ENCODE measurements around the gene PSMD10.

PSMD10 gene

GRCh38 chrX:108123591-108124366 lies 32.4 kb upstream of the PSMD10 start:
- Histone ChIP-seq H3K9me3 (ENCODE audit: control insufficient read depth in 5 of 5, low read length in 5 of 5) (no peaks in the 10 kb centered on the region), H3K36me3 (ENCODE audit: control insufficient read depth in 5 of 5, insufficient read depth in 5 of 5, low read length in 5 of 5) (peaks cover 0 to 10% (median 3%) of the 10 kb centered on the region in 5 donors), H3K27ac (ENCODE audit: low read depth, low read length) (no peak overlapping the region), H3K27me3 (ENCODE audit: control insufficient read depth in 5 of 5, insufficient read depth in 4 of 5, low read length in 5 of 5) (peaks cover 0 to 7% (median 2%) of the 10 kb centered on the region in 5 donors), H3K4me3 (ENCODE audit: low read depth in 1 of 5, low read length in 5 of 5) (no peak overlapping the region), H3K9ac (ENCODE audit: low read length in 5 of 5) (no peak overlapping the region), H3K4me1 (ENCODE audit: control insufficient read depth in 5 of 5, insufficient read depth in 5 of 5, low read length in 5 of 5) (peaks cover 0 to 4% (median 0%) of the 10 kb centered on the region in 5 donors)

- Histone ChIP-seq H3K9me3 (ENCODE audit: control insufficient read depth in 5 of 5, low read length in 5 of 5) (no peaks in the 10 kb centered on the region), H3K36me3 (ENCODE audit: control insufficient read depth in 5 of 5, insufficient read depth in 5 of 5, low read length in 5 of 5) (peaks cover 0 to 10% (median 1%) of the 10 kb centered on the region in 5 donors), H3K9ac (ENCODE audit: low read length in 5 of 5) (no peak overlapping the region), H3K27ac (ENCODE audit: low read depth, low read length) (no peak overlapping the region), H3K4me3 (ENCODE audit: low read depth in 1 of 5, low read length in 5 of 5) (no peak overlapping the region), H3K27me3 (ENCODE audit: control insufficient read depth in 5 of 5, insufficient read depth in 4 of 5, low read length in 5 of 5) (peaks cover 0 to 7% (median 2%) of the 10 kb centered on the region in 5 donors), H3K4me1 (ENCODE audit: control insufficient read depth in 5 of 5, insufficient read depth in 5 of 5, low read length in 5 of 5) (peaks cover 0 to 4% (median 0%) of the 10 kb centered on the region in 5 donors)
These were observed 31.4 kb upstream of the PSMD10 start for GRCh38 chrX:108122748-108123147.

- Histone ChIP-seq H3K9ac (ENCODE audit: low read length in 5 of 5) (no peak overlapping the region), H3K4me3 (ENCODE audit: low read depth in 1 of 5, low read length in 5 of 5) (no peak overlapping the region), H3K4me1 (ENCODE audit: control insufficient read depth in 5 of 5, insufficient read depth in 5 of 5, low read length in 5 of 5) (peaks cover 0 to 4% (median 0%) of the 10 kb centered on the region in 5 donors), H3K27me3 (ENCODE audit: control insufficient read depth in 5 of 5, insufficient read depth in 4 of 5, low read length in 5 of 5) (peaks cover 0 to 7% (median 2%) of the 10 kb centered on the region in 5 donors), H3K36me3 (ENCODE audit: control insufficient read depth in 5 of 5, insufficient read depth in 5 of 5, low read length in 5 of 5) (no peaks in the 10 kb centered on the region), H3K9me3 (ENCODE audit: control insufficient read depth in 5 of 5, low read length in 5 of 5) (no peaks in the 10 kb centered on the region), H3K27ac (ENCODE audit: low read depth, low read length) (no peak overlapping the region)
These were observed 29.9 kb upstream of the PSMD10 start for GRCh38 chrX:108121291-108121690.

DNA sequence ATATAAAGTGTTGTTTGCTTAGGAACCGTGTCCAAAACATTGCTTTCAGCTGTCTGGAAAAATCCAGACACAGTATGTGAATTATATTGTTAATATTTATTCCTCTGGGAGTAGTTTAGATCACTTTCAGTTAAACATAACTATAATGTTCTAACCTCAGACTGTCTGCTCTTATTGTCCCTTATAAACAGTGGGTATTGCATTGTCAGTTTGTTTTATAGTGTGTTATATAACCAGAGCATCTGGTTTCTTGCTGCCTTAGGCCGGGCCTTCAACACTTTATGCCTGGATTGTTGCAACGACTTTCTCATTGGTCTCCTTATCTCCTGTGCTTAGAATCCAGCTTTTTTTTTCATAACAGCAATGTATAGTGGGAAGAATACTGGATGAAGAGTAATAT lies 26.6 kb upstream of the PSMD10 start:
- H3K9me3 ChIP-seq (ENCODE audit: control insufficient read depth in 5 of 5, low read length in 5 of 5): no peaks in the 10 kb centered on the region
- H3K27me3 ChIP-seq (ENCODE audit: control insufficient read depth in 5 of 5, insufficient read depth in 4 of 5, low read length in 5 of 5): peaks cover 0 to 5% (median 3%) of the 10 kb centered on the region in 5 donors
- H3K4me3 ChIP-seq (ENCODE audit: low read depth in 1 of 5, low read length in 5 of 5): no peak overlapping the region
- H3K27ac ChIP-seq (ENCODE audit: low read depth, low read length): no peak overlapping the region
- no peak overlapping the region for H3K9ac ChIP-seq (ENCODE audit: low read length in 5 of 5)
- H3K4me1 ChIP-seq (ENCODE audit: control insufficient read depth in 5 of 5, insufficient read depth in 5 of 5, low read length in 5 of 5): peaks cover 0 to 3% (median 0%) of the 10 kb centered on the region in 5 donors
- H3K36me3 ChIP-seq (ENCODE audit: control insufficient read depth in 5 of 5, insufficient read depth in 5 of 5, low read length in 5 of 5): no peaks in the 10 kb centered on the region

GRCh38 chrX:108114541-108114940 lies 23.2 kb upstream of the PSMD10 start:
- Histone ChIP-seq H3K4me3 (ENCODE audit: low read depth in 1 of 5, low read length in 5 of 5) (no peak overlapping the region), H3K4me1 (ENCODE audit: control insufficient read depth in 5 of 5, insufficient read depth in 5 of 5, low read length in 5 of 5) (no peaks in the 10 kb centered on the region), H3K27me3 (ENCODE audit: control insufficient read depth in 5 of 5, insufficient read depth in 4 of 5, low read length in 5 of 5) (peaks cover 0 to 3% (median 0%) of the 10 kb centered on the region in 5 donors), H3K27ac (ENCODE audit: low read depth, low read length) (no peak overlapping the region), H3K36me3 (ENCODE audit: control insufficient read depth in 5 of 5, insufficient read depth in 5 of 5, low read length in 5 of 5) (no peaks in the 10 kb centered on the region), H3K9me3 (ENCODE audit: control insufficient read depth in 5 of 5, low read length in 5 of 5) (no peaks in the 10 kb centered on the region), H3K9ac (ENCODE audit: low read length in 5 of 5) (no peak overlapping the region)

- Histone ChIP-seq H3K4me1 (ENCODE audit: control insufficient read depth in 5 of 5, insufficient read depth in 5 of 5, low read length in 5 of 5) (no peaks in the 10 kb centered on the region), H3K9me3 (ENCODE audit: control insufficient read depth in 5 of 5, low read length in 5 of 5) (peaks cover 0 to 5% (median 0%) of the 10 kb centered on the region in 5 donors), H3K27me3 (ENCODE audit: control insufficient read depth in 5 of 5, insufficient read depth in 4 of 5, low read length in 5 of 5) (peaks cover 0 to 3% (median 0%) of the 10 kb centered on the region in 5 donors), H3K4me3 (ENCODE audit: low read depth in 1 of 5, low read length in 5 of 5) (no peak overlapping the region), H3K36me3 (ENCODE audit: control insufficient read depth in 5 of 5, insufficient read depth in 5 of 5, low read length in 5 of 5) (no peaks in the 10 kb centered on the region), H3K27ac (ENCODE audit: low read depth, low read length) (no peak overlapping the region), H3K9ac (ENCODE audit: low read length in 5 of 5) (no peak overlapping the region)
These were observed 14.1 kb upstream of the PSMD10 start for GRCh38 chrX:108105473-108105872.

- H3K9ac ChIP-seq (ENCODE audit: low read length in 5 of 5): no peak overlapping the region
- no peak overlapping the region for H3K4me3 ChIP-seq (ENCODE audit: low read depth in 1 of 5, low read length in 5 of 5)
- H3K27ac ChIP-seq (ENCODE audit: low read depth, low read length): no peak overlapping the region
- peaks cover 0 to 2% (median 0%) of the 10 kb centered on the region in 5 donors for H3K27me3 ChIP-seq (ENCODE audit: control insufficient read depth in 5 of 5, insufficient read depth in 4 of 5, low read length in 5 of 5)
- peaks cover 0 to 5% (median 0%) of the 10 kb centered on the region in 5 donors for H3K9me3 ChIP-seq (ENCODE audit: control insufficient read depth in 5 of 5, low read length in 5 of 5)
- H3K36me3 ChIP-seq (ENCODE audit: control insufficient read depth in 5 of 5, insufficient read depth in 5 of 5, low read length in 5 of 5): no peaks in the 10 kb centered on the region
- peaks cover 0 to 1% (median 0%) of the 10 kb centered on the region in 5 donors for H3K4me1 ChIP-seq (ENCODE audit: control insufficient read depth in 5 of 5, insufficient read depth in 5 of 5, low read length in 5 of 5)
These were observed 6.0 kb upstream of the PSMD10 start for GRCh38 chrX:108097380-108097779.

- peaks cover 0 to 17% (median 14%) of the 10 kb centered on the region in 5 donors for H3K4me1 ChIP-seq (ENCODE audit: control insufficient read depth in 5 of 5, insufficient read depth in 5 of 5, low read length in 5 of 5)
- peak overlapping the region; percentile 75 to 93 (median 77) for H3K4me3 ChIP-seq (ENCODE audit: low read depth in 1 of 5, low read length in 5 of 5)
- H3K27me3 ChIP-seq (ENCODE audit: control insufficient read depth in 5 of 5, insufficient read depth in 4 of 5, low read length in 5 of 5): peaks cover 0 to 2% (median 0%) of the 10 kb centered on the region in 5 donors
- peaks cover 0 to 7% (median 4%) of the 10 kb centered on the region in 5 donors for H3K36me3 ChIP-seq (ENCODE audit: control insufficient read depth in 5 of 5, insufficient read depth in 5 of 5, low read length in 5 of 5)
- H3K9ac ChIP-seq (ENCODE audit: low read length in 5 of 5): peak overlapping the region in 4 of 5 donors; percentile 69 to 84 (median 75)
- peak overlapping the region; percentile 71 for H3K27ac ChIP-seq (ENCODE audit: low read depth, low read length)
- peaks cover 0 to 4% (median 0%) of the 10 kb centered on the region in 5 donors for H3K9me3 ChIP-seq (ENCODE audit: control insufficient read depth in 5 of 5, low read length in 5 of 5)
These were observed 543 bp upstream of the PSMD10 start for GRCh38 chrX:108091878-108092291.

DNA sequence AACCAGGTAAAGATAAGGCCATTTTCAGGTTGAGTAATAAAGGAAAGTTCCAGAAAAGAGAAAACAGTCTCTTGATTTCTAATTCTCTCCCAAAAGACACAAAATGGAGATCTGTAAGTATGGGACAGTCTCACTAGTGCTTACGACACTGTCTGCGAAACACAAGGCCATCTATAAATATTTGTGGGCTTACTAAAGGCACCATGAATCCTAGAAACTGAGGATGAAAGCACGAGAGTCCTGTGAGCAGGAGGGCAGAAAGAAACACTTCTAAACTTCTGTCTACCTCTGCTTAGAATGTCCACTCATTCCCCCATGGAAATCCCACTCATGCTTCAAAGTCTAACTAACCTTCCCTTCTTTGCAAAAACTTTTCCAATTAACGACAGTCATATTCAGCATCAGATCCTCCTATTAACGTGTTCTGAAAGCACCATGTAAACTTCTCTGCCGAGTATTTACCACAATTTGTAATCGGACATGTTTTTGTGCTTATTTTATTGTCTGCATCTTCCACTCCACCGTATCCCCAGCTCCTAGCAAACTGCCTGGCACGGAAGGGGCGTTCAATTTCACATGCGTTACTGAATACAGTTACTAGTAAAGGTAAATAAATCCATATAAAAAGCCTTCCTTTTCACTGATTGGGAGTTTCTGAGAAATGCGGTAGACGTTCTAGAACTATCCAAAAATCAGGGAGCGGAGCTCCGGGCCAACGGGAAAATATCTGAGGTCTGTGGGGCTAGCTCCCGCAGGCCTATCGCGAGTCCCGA lies 665 bp downstream of the PSMD10 start:
- H3K27me3 ChIP-seq (ENCODE audit: control insufficient read depth in 5 of 5, insufficient read depth in 4 of 5, low read length in 5 of 5): peaks cover 0 to 2% (median 0%) of the 10 kb centered on the region in 5 donors
- peak overlapping the region; percentile 71 for H3K27ac ChIP-seq (ENCODE audit: low read depth, low read length)

More for the DNA sequence above, 665 bp downstream of the PSMD10 start:
- H3K4me3 ChIP-seq (ENCODE audit: low read depth in 1 of 5, low read length in 5 of 5): peak overlapping the region; percentile 69 to 85 (median 76)
- peaks cover 0 to 12% (median 8%) of the 10 kb centered on the region in 5 donors for H3K36me3 ChIP-seq (ENCODE audit: control insufficient read depth in 5 of 5, insufficient read depth in 5 of 5, low read length in 5 of 5)
- H3K4me1 ChIP-seq (ENCODE audit: control insufficient read depth in 5 of 5, insufficient read depth in 5 of 5, low read length in 5 of 5): peaks cover 0 to 17% (median 14%) of the 10 kb centered on the region in 5 donors
- peaks cover 0 to 4% (median 0%) of the 10 kb centered on the region in 5 donors for H3K9me3 ChIP-seq (ENCODE audit: control insufficient read depth in 5 of 5, low read length in 5 of 5)
- H3K9ac ChIP-seq (ENCODE audit: low read length in 5 of 5): peak overlapping the region; percentile 20 to 84 (median 78)
